HepG2 (cell line): ENCODE results near the gene IFI35. TPM values are rescaled to one million over a fixed set of nuclear protein-coding genes. Genes with fewer than 3 reads are reported as not detected.

Experiments
- BRCA1 ChIP-seq: sonication (generic); formaldehyde crosslinking; IDR thresholded peaks from 2 replicates; pipeline ENCODE4 v1.4.0; 2020; ENCODE audit warnings: missing genetic modification reagents
- FOSL1 ChIP-seq: sonication (generic); formaldehyde crosslinking; IDR thresholded peaks from 2 replicates; pipeline ENCODE4 v1.9.0; 2021; ENCODE audit warnings: missing genetic modification reagents, borderline replicate concordance
- MEF2D ChIP-seq: sonication (generic); formaldehyde crosslinking; IDR thresholded peaks from 2 replicates; pipeline ENCODE4 v1.5.1; 2020; ENCODE audit warnings: mild to moderate bottlenecking, missing genetic modification reagents
- RBFOX2 ChIP-seq: fragments of 200-400 bp; formaldehyde crosslinking; IDR thresholded peaks from 2 replicates; pipeline ENCODE4 v1.6.1; 2017; ENCODE audit warnings: low read depth, mild to moderate bottlenecking, low read length
- SSRP1 ChIP-seq: IDR thresholded peaks from 2 replicates; pipeline ENCODE4 v1.6.1; 2016; ENCODE audit warnings: control low read depth
- polyA plus RNA-seq, 8 experiments: library from polyadenylated mRNA; depleted of rRNA in 3 of 8; stranded (reverse) in 7 of 8; unstranded in 1 of 8; fragments of >200 nt; fragmentation: Illumina TruSeq in 4 of 8; extraction: Trizol in 4 of 8; gene quantifications; 2 replicates each; pipeline versions ENCODE4 v1.2.1 to v1.2.3, GENCODE V29; 2011 to 2016; ENCODE audit warnings: low read depth in 4 of 8, missing spikeins in 1 of 8, mixed read lengths in 1 of 8; ENCODE audit not compliant: insufficient read depth in 1 of 8
- total RNA-seq, 5 experiments: library from RNA; depleted of rRNA; stranded (reverse); fragments of >200 nt; fragmentation: Illumina TruSeq; extraction: Trizol; gene quantifications; 2 replicates each; pipeline ENCODE4 v1.2.3, GENCODE V29; 2016; ENCODE audit warnings: low read depth in 1 of 5
- TF ChIP-seq, protein P1 (sequence below): sonication (generic); formaldehyde crosslinking; IDR thresholded peaks from 2 replicates; pipeline ENCODE4 v1.4.0; 2020; ENCODE audit warnings: missing genetic modification reagents
- TF ChIP-seq, protein P2 (sequence below), 2 experiments: sonication (generic) in 1 of 2; formaldehyde crosslinking in 1 of 2; IDR thresholded peaks; 2 replicates each; pipeline versions ENCODE4 v1.5.1 to v1.6.1; 2011 to 2020; ENCODE audit warnings: borderline replicate concordance in 1 of 2, low read depth in 1 of 2, low read length in 1 of 2, mild to moderate bottlenecking in 1 of 2, missing genetic modification reagents in 1 of 2, moderate library complexity in 1 of 2

The IFI35 gene
- total and polyA plus RNA-seq, 2 of the 13 experiments (the other 11 are each of a cell fraction or from before 2014, with no cell fraction given): 28.9 to 38.1 TPM

DNA sequence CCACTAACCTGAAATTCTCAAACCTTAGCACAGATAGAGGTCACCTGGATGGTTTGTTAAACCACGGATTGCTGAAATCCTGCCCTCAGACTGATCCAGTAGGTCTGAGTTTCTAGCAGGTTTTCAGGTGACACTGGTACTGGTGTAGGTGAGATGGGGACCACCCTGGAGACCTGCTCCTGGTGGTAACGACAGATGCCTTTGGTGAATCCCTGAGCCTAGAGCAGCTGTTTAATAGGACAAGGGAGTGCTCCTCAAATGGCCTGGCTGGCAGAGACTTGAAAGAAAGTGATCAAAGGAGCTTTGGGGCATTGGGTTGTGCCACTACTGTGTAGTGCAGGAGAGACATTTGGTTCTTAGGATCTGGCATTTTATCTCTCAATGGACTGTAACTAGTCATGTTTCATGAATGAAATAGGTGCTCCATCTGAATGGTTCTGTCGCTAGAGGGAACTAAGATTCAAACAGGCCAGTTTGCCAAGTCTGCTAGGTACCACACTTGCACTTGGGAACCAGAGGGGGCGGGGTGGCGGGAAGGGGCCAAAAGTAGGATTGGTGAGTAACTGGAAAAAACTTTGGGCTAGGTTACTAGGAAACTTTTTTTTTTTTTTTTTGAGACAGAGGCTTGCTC lies 2.9 kb upstream of the IFI35 start (continued):
- TF ChIP-seq, protein P1, sequence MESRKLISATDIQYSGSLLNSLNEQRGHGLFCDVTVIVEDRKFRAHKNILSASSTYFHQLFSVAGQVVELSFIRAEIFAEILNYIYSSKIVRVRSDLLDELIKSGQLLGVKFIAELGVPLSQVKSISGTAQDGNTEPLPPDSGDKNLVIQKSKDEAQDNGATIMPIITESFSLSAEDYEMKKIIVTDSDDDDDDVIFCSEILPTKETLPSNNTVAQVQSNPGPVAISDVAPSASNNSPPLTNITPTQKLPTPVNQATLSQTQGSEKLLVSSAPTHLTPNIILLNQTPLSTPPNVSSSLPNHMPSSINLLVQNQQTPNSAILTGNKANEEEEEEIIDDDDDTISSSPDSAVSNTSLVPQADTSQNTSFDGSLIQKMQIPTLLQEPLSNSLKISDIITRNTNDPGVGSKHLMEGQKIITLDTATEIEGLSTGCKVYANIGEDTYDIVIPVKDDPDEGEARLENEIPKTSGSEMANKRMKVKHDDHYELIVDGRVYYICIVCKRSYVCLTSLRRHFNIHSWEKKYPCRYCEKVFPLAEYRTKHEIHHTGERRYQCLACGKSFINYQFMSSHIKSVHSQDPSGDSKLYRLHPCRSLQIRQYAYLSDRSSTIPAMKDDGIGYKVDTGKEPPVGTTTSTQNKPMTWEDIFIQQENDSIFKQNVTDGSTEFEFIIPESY (CRISPR knock-in tag): peak; percentile 89
- TF ChIP-seq, protein P2, sequence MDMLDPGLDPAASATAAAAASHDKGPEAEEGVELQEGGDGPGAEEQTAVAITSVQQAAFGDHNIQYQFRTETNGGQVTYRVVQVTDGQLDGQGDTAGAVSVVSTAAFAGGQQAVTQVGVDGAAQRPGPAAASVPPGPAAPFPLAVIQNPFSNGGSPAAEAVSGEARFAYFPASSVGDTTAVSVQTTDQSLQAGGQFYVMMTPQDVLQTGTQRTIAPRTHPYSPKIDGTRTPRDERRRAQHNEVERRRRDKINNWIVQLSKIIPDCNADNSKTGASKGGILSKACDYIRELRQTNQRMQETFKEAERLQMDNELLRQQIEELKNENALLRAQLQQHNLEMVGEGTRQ (IDR thresholded peaks at IDR 0.05; ENCODE audit: low read depth, low read length): no peak
- TF ChIP-seq, protein P2 (CRISPR knock-in tag; IDR thresholded peaks at IDR 0.05; ENCODE audit: borderline replicate concordance): no peak
- TF ChIP-seq SSRP1 (CRISPR knock-in tag): peak; percentile 92; the same call in 1 of the 2 replicates
- peak; percentile 50; the same call in 1 of the 2 replicates for TF ChIP-seq RBFOX2
- TF ChIP-seq BRCA1 (CRISPR knock-in tag): no peak
- no peak for TF ChIP-seq FOSL1 (CRISPR knock-in tag)
- 0 out of 2 replicates have a peak, but pooled peaks have one; percentile 10 for TF ChIP-seq MEF2D (CRISPR knock-in tag)
